HepG2 (cell line): ENCODE measurements around the gene ADAT3. TPM values are rescaled to one million over a fixed set of nuclear protein-coding genes. Genes with fewer than 3 reads are reported as not detected.

ENCODE experiments used
- ATAC-seq: fragments of 200-7000 bp; cut with Tn5 transposase; 3 replicates; pipeline ENCODE4 v1.9.1; 2020; ENCODE audit warnings: mild to moderate bottlenecking, moderate library complexity
- BruUV-seq: library from RNA; stranded (reverse); fragments of 400-500 nt; replicated peaks from 2 replicates; lab custom pipeline; 2021; lab: Mats Ljungman, UMichigan
- CTCF ChIA-PET: fragments of 300-600 bp; formaldehyde crosslinking; extraction: SDS; loops from one replicate; lab custom pipeline; 2021; ENCODE audit warnings: low total read pairs, inconsistent platforms, low intra/inter-chr PET ratio; lab: Yijun Ruan, JAX
- POLR2A ChIA-PET: fragments of 350-600 bp; sonication (Branson Sonifier 250); formaldehyde crosslinking; loops from one replicate; lab custom pipeline; 2020; ENCODE audit warnings: antibody characterized with exemption, inconsistent platforms; lab: Yijun Ruan, JAX
- DNase-seq: peaks from one replicate; pipeline ENCODE4 v3.0.0-alpha.2; 2015; ENCODE audit warnings: low spot score
- FAIRE-seq: peaks from 3 replicates; lab custom pipeline; 2011; peaks lifted over from hg19 to GRCh38; lab: Jason Lieb, UNC
- H2AFZ ChIP-seq: one replicate; pipeline ENCODE4 v1.6.1; 2011; ENCODE audit warnings: low read length, inconsistent platforms
- H3K27ac ChIP-seq: fragments of 300-600 bp; 3 replicates; pipeline ENCODE4 v1.8.0; 2011; ENCODE audit warnings: mixed run types, mild to moderate bottlenecking, mixed read lengths, low read length, inconsistent platforms; ENCODE audit not compliant: insufficient read depth; ENCODE audit errors: extremely low read length
- H3K27me3 ChIP-seq, 2 experiments: fragments of 200-600 bp in 1 of 2; 2 replicates in 1 of 2; 3 replicates in 1 of 2; pipeline versions ENCODE4 v1.6.0 to v1.8.0; 2011; ENCODE audit warnings: low read length in 2 of 2, mild to moderate bottlenecking in 2 of 2, moderate library complexity in 2 of 2, inconsistent platforms in 1 of 2; ENCODE audit not compliant: insufficient read depth in 2 of 2, control insufficient read depth in 1 of 2
- H3K36me3 ChIP-seq, 2 experiments: fragments of 200-600 bp in 1 of 2; replicated peaks in 1 of 2; 2 replicates in 1 of 2; 3 replicates in 1 of 2; pipeline versions ENCODE4 v1.5.1 to v1.8.0; 2011; ENCODE audit warnings: low read length in 2 of 2, inconsistent platforms in 1 of 2; ENCODE audit not compliant: insufficient read depth in 2 of 2, control insufficient read depth in 1 of 2
- H3K4me1 ChIP-seq: 2 replicates; pipeline ENCODE4 v1.5.1; 2012; ENCODE audit warnings: low read length, inconsistent platforms; ENCODE audit not compliant: insufficient read depth
- H3K4me2 ChIP-seq: 2 replicates; pipeline ENCODE4 v1.6.0; 2011; ENCODE audit warnings: low read depth, low read length, inconsistent platforms
- H3K4me3 ChIP-seq, 3 experiments: fragments of 200-600 bp in 1 of 3; sonication (generic), shearing (Covaris generic) in 1 of 3; replicated peaks in 1 of 3; 2 replicates each; pipeline ENCODE4 v1.5.1; 2011 to 2016; ENCODE audit warnings: low read length in 3 of 3, inconsistent platforms in 2 of 3, low read depth in 2 of 3, mild to moderate bottlenecking in 2 of 3, control low read depth in 1 of 3, mixed read lengths in 1 of 3; ENCODE audit not compliant: insufficient read depth in 1 of 3
- H3K79me2 ChIP-seq: one replicate; pipeline ENCODE4 v1.6.1; 2011; ENCODE audit warnings: low read length, inconsistent platforms; ENCODE audit not compliant: insufficient read depth
- H3K9ac ChIP-seq: 2 replicates; pipeline ENCODE4 v1.6.0; 2011; ENCODE audit warnings: mild to moderate bottlenecking, low read depth, low read length, inconsistent platforms; ENCODE audit not compliant: insufficient read depth
- H3K9me3 ChIP-seq: 2 replicates; pipeline ENCODE4 v1.5.1; 2012; ENCODE audit warnings: mild to moderate bottlenecking, low read length
- H4K20me1 ChIP-seq: 2 replicates; pipeline ENCODE4 v1.6.0; 2011; ENCODE audit warnings: inconsistent platforms, mild to moderate bottlenecking, low read length, moderate library complexity; ENCODE audit not compliant: insufficient read depth
- ARID2 ChIP-seq: sonication (generic); formaldehyde crosslinking; IDR thresholded peaks from 2 replicates; pipeline ENCODE4 v1.8.1; 2022; ENCODE audit warnings: mild to moderate bottlenecking, missing genetic modification reagents, borderline replicate concordance
- CEBPB ChIP-seq: IDR thresholded peaks from 2 replicates; pipeline ENCODE4 v1.6.1; 2011; ENCODE audit warnings: low read depth, low read length, improper control_type of control experiment, borderline replicate concordance
- CEBPG ChIP-seq: IDR thresholded peaks from 2 replicates; pipeline ENCODE4 v1.6.1; 2016
- FOSL1 ChIP-seq: sonication (generic); formaldehyde crosslinking; IDR thresholded peaks from 2 replicates; pipeline ENCODE4 v1.9.0; 2021; ENCODE audit warnings: missing genetic modification reagents, borderline replicate concordance
- GATAD2A ChIP-seq: IDR thresholded peaks from 2 replicates; pipeline ENCODE4 v1.6.1; 2016
- MAFG ChIP-seq: sonication (generic); formaldehyde crosslinking; IDR thresholded peaks from 2 replicates; pipeline ENCODE4 v1.5.1; 2020; ENCODE audit warnings: mild to moderate bottlenecking, missing genetic modification reagents
- NR2C2 ChIP-seq: sonication (generic); formaldehyde crosslinking; IDR thresholded peaks from 2 replicates; pipeline ENCODE4 v1.4.0; 2020; ENCODE audit warnings: missing genetic modification reagents, mild to moderate bottlenecking, moderate library complexity, borderline replicate concordance
- RARA ChIP-seq: IDR thresholded peaks from 2 replicates; pipeline ENCODE4 v1.6.1; 2016; ENCODE audit warnings: missing genetic modification reagents, missing compliant biosample characterization
- SALL1 ChIP-seq: sonication (generic); formaldehyde crosslinking; IDR thresholded peaks from 2 replicates; pipeline ENCODE4 v1.8.0; 2022; ENCODE audit warnings: mild to moderate bottlenecking, missing genetic modification reagents
- ZNF235 ChIP-seq: sonication (generic); formaldehyde crosslinking; IDR thresholded peaks from 2 replicates; pipeline ENCODE4 v1.8.1; 2023; ENCODE audit warnings: mild to moderate bottlenecking, missing genetic modification reagents, borderline replicate concordance
- ZNF354B ChIP-seq: sonication (generic); formaldehyde crosslinking; IDR thresholded peaks from 2 replicates; pipeline ENCODE4 v1.8.0; 2022; ENCODE audit warnings: mild to moderate bottlenecking, missing genetic modification reagents
- WGBS: methylation state at CpG from one replicate; pipeline ENCODE4 v1.1.6; 2017; ENCODE audit warnings: low lambda C conversion rate; 5-methylcytosine and 5-hydroxymethylcytosine counted together
- in situ Hi-C: cut with HindIII; loops from 2 replicates; pipeline ENCODE4 v1.10.0; 2017; ENCODE audit warnings: low pct_unique_long_range_greater_than_20kb; ENCODE audit not compliant: extremely low pct_ligation_motif_present
- intact Hi-C: fragments of 100-400 bp; cut with micrococcal nuclease; formaldehyde crosslinking; loops from one replicate; pipeline ENCODE4 v1.10.0; 2022; ENCODE audit not compliant: unreplicated experiment
- polyA plus RNA-seq, 8 experiments: library from polyadenylated mRNA; depleted of rRNA in 3 of 8; stranded (reverse) in 7 of 8; unstranded in 1 of 8; fragments of >200 nt; fragmentation: Illumina TruSeq in 4 of 8; extraction: Trizol in 4 of 8; gene quantifications; 2 replicates each; pipeline versions ENCODE4 v1.2.1 to v1.2.3, GENCODE V29; 2011 to 2016; ENCODE audit warnings: low read depth in 4 of 8, missing spikeins in 1 of 8, mixed read lengths in 1 of 8; ENCODE audit not compliant: insufficient read depth in 1 of 8
- total RNA-seq, 5 experiments: library from RNA; depleted of rRNA; stranded (reverse); fragments of >200 nt; fragmentation: Illumina TruSeq; extraction: Trizol; gene quantifications; 2 replicates each; pipeline ENCODE4 v1.2.3, GENCODE V29; 2016; ENCODE audit warnings: low read depth in 1 of 5
- TF ChIP-seq, protein P1 (sequence below): sonication (generic); formaldehyde crosslinking; IDR thresholded peaks from 2 replicates; pipeline ENCODE4 v1.5.0; 2020; ENCODE audit warnings: missing genetic modification reagents
- TF ChIP-seq, protein P2 (sequence below): sonication (generic); formaldehyde crosslinking; conservative IDR thresholded peaks from 2 replicates; pipeline ENCODE4 v1.4.0; 2020; ENCODE audit warnings: mild to moderate bottlenecking, missing genetic modification reagents, moderate library complexity
- TF ChIP-seq, protein P3 (sequence below): sonication (generic); formaldehyde crosslinking; IDR thresholded peaks from 2 replicates; pipeline ENCODE4 v1.5.0; 2020; ENCODE audit warnings: mild to moderate bottlenecking, missing genetic modification reagents, borderline replicate concordance

Gene ADAT3
- total and polyA plus RNA-seq, 2 of the 13 experiments (the other 11 are each of a cell fraction or from before 2014, with no cell fraction given): 0.95 to 3.5 TPM

DNA sequence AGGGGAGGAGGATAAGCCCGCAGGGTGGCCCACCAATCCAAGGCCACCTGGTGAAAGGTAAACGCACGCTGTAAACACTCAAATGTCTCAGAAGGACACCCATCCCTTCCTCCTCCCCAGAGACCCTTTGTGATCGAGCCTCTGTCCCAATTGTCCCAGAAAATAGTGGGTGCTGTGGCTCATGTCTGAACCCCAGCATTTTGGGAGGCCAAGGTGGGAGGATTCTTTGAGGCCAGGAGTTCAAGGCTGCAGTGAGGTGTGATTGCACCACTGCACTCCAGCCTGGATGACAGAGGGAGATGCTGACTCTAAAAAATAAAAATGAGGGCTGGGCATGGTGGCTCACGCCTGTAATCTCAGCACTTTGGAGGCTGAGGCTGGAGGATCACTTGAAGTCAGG is 16.8 kb upstream of the ADAT3 start:
- Histone ChIP-seq H3K36me3 (no peaks in the 10 kb centered on the region), H3K4me3 (peak overlapping the region in 1 of 3 experiments; percentile 51; a peak in 1 of 6 replicates), H3K4me2 (peak overlapping the region; percentile 62), H3K27me3 (no peaks in the 10 kb centered on the region), H3K9ac (peak overlapping the region; percentile 44; the same call in 1 of the 2 replicates), H3K4me1 (peaks cover 45% of the 10 kb centered on the region), H4K20me1 (peaks cover 12% of the 10 kb centered on the region), H3K27ac (no peak overlapping the region), H3K79me2 (peaks cover 17% of the 10 kb centered on the region), H2AFZ (peak overlapping the region; percentile 46), H3K9me3 (no peaks in the 10 kb centered on the region)
- intact Hi-C loops (no loop called here), in situ Hi-C loops (no loop called here)
- no TSS peak for BruUV-seq
- POLR2A ChIA-PET: interaction anchor here (1.2 kb wide), 1 partner anchor 13 kb away, joined by 4 read pairs; no protein-coding TSS in a partner anchor
- CTCF ChIA-PET: no interaction called here
- no peak for DNase-seq
- 14% methylated on average over 5 of the region's 5 CpGs for WGBS
- no peak for FAIRE-seq
- no peak; the same call in 2 of the 3 replicates for ATAC-seq
- 0 out of 2 replicates have a peak, but pooled peaks have one; percentile 30 for TF ChIP-seq RARA
- no peak for TF ChIP-seq MAFG
- TF ChIP-seq SALL1: peak; percentile 19; the same call in 1 of the 2 replicates
- TF ChIP-seq, protein P1, sequence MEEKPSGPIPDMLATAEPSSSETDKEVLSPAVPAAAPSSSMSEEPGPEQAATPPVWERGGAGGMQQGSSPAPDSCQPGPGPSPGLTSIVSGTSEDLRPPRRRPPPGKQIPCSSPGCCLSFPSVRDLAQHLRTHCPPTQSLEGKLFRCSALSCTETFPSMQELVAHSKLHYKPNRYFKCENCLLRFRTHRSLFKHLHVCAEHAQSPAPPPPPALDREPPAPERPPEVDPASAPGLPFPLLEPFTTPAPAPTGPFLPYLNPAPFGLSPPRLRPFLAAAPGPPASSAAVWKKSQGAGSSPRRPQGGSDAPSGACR (CRISPR knock-in tag): no peak
- TF ChIP-seq ZNF354B (CRISPR knock-in tag): no peak
- TF ChIP-seq, protein P2, sequence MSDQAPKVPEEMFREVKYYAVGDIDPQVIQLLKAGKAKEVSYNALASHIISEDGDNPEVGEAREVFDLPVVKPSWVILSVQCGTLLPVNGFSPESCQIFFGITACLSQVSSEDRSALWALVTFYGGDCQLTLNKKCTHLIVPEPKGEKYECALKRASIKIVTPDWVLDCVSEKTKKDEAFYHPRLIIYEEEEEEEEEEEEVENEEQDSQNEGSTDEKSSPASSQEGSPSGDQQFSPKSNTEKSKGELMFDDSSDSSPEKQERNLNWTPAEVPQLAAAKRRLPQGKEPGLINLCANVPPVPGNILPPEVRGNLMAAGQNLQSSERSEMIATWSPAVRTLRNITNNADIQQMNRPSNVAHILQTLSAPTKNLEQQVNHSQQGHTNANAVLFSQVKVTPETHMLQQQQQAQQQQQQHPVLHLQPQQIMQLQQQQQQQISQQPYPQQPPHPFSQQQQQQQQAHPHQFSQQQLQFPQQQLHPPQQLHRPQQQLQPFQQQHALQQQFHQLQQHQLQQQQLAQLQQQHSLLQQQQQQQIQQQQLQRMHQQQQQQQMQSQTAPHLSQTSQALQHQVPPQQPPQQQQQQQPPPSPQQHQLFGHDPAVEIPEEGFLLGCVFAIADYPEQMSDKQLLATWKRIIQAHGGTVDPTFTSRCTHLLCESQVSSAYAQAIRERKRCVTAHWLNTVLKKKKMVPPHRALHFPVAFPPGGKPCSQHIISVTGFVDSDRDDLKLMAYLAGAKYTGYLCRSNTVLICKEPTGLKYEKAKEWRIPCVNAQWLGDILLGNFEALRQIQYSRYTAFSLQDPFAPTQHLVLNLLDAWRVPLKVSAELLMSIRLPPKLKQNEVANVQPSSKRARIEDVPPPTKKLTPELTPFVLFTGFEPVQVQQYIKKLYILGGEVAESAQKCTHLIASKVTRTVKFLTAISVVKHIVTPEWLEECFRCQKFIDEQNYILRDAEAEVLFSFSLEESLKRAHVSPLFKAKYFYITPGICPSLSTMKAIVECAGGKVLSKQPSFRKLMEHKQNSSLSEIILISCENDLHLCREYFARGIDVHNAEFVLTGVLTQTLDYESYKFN (CRISPR knock-in tag): peak; percentile 33; the same call in 1 of the 2 replicates
- TF ChIP-seq ARID2 (CRISPR knock-in tag): no peak
- no peak for TF ChIP-seq NR2C2 (CRISPR knock-in tag)
- 0 out of 2 replicates have a peak, but pooled peaks have one; percentile 10 for TF ChIP-seq CEBPG (CRISPR knock-in tag)
- 0 out of 2 replicates have a peak, but pooled peaks have one; percentile 3 for TF ChIP-seq GATAD2A (CRISPR knock-in tag)
- TF ChIP-seq FOSL1 (CRISPR knock-in tag): no peak
- peak; percentile 22; the same call in 1 of the 2 replicates for TF ChIP-seq CEBPB
- TF ChIP-seq, protein P3, sequence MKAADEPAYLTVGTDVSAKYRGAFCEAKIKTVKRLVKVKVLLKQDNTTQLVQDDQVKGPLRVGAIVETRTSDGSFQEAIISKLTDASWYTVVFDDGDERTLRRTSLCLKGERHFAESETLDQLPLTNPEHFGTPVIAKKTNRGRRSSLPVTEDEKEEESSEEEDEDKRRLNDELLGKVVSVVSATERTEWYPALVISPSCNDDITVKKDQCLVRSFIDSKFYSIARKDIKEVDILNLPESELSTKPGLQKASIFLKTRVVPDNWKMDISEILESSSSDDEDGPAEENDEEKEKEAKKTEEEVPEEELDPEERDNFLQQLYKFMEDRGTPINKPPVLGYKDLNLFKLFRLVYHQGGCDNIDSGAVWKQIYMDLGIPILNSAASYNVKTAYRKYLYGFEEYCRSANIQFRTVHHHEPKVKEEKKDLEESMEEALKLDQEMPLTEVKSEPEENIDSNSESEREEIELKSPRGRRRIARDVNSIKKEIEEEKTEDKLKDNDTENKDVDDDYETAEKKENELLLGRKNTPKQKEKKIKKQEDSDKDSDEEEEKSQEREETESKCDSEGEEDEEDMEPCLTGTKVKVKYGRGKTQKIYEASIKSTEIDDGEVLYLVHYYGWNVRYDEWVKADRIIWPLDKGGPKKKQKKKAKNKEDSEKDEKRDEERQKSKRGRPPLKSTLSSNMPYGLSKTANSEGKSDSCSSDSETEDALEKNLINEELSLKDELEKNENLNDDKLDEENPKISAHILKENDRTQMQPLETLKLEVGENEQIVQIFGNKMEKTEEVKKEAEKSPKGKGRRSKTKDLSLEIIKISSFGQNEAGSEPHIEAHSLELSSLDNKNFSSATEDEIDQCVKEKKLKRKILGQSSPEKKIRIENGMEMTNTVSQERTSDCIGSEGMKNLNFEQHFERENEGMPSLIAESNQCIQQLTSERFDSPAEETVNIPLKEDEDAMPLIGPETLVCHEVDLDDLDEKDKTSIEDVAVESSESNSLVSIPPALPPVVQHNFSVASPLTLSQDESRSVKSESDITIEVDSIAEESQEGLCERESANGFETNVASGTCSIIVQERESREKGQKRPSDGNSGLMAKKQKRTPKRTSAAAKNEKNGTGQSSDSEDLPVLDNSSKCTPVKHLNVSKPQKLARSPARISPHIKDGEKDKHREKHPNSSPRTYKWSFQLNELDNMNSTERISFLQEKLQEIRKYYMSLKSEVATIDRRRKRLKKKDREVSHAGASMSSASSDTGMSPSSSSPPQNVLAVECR (CRISPR knock-in tag): peak; percentile 35; the same call in 1 of the 2 replicates
- no peak; the same call in 1 of the 2 replicates for TF ChIP-seq ZNF235 (CRISPR knock-in tag)
